Dermis microvascular lymphatic vessel endothelial cell (primary cell): Measurements from ENCODE around the gene DACH1. TPM values are rescaled to one million over a fixed set of nuclear protein-coding genes. Genes with fewer than 3 reads are reported as not detected.

Experiments
- DNase-seq, 2 donors: peaks; one replicate each; pipeline versions ENCODE4 v3.0.0 to v3.0.0-alpha.2; 2010; ENCODE audit warnings: low read depth in 2 of 2
- total RNA-seq: library from RNA; depleted of rRNA; stranded (reverse); fragments of >200 nt; gene quantifications from 2 replicates; pipeline ENCODE4 v1.2.1, GENCODE V29; 2014

DACH1 gene
- total RNA-seq, 1 donor from 2014 or later, result 0.51 TPM

DNA sequence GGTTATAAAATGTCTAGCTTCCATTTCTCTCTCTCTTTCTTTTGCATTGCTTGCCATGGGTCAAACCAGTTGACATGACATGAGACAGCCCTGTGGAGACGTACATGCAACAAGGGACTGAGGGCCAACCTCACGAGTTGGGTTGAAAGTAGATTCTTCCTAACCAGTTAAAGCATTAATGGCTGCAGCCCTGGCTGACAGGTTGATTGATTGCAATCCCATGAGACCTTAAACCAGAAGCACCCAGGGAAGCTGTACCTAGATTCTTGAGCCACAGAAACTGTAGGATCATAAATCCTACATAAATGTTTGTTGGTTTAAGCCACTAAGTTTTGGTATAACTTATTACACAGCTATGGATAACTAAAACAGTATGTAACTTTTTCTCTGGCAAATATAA lies 373.8 kb downstream of the DACH1 start:
- no peak for DNase-seq

- DNase-seq, result no peak
Observed at GRCh38 chr13:71492346-71492871, 374.6 kb downstream of the DACH1 start.

- no peak for DNase-seq
Observed at GRCh38 chr13:71491010-71491409, 376.0 kb downstream of the DACH1 start.

- DNase-seq, result no peak
Observed at GRCh38 chr13:71489041-71489440, 378.0 kb downstream of the DACH1 start.

- no peak for DNase-seq
Observed at GRCh38 chr13:71488201-71488600, 378.8 kb downstream of the DACH1 start.

GRCh38 chr13:71485913-71486312 lies 381.1 kb downstream of the DACH1 start:
- DNase-seq, result no peak

DNA sequence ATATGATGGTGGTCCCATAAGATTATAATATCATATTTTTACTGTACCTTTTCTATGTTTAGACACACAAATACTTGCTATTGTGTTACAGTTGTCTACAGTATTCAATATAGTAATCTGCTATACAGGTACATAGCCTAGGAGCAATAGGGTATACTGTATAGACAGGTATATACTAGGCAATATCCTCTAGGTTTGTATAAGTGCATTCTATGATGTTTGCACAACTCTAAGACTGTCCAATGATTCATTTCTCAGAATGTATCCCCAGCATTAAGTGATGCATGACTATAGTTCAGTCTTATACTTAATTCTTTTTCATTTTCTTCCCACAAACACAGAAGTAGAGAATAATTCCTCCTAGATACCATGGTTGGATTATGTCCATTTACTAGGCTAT lies 383.3 kb downstream of the DACH1 start:
- no peak for DNase-seq

- no peak for DNase-seq
Observed at GRCh38 chr13:71481501-71481900, 385.5 kb downstream of the DACH1 start.

DNA sequence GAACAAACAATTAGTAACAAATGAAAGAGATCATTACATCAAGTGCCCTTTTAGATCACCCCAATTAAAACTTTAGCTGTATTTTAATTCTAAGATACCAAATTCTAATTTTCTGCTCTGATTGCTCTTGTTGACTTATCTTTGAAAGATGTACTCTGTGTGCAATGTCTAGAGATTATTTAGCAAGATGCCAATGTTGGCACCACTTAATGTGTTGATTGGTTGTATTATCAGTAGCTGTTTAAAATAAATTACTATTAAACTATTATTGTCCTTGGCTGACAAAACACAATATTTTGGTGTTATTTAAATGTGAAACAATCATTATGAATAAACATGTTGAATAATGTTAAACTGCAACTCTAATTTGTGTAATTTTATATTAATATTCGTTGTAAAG lies 386.0 kb downstream of the DACH1 start:
- DNase-seq, result no peak

- no peak for DNase-seq
Observed at GRCh38 chr13:71477735-71478134, 389.3 kb downstream of the DACH1 start.

DNA sequence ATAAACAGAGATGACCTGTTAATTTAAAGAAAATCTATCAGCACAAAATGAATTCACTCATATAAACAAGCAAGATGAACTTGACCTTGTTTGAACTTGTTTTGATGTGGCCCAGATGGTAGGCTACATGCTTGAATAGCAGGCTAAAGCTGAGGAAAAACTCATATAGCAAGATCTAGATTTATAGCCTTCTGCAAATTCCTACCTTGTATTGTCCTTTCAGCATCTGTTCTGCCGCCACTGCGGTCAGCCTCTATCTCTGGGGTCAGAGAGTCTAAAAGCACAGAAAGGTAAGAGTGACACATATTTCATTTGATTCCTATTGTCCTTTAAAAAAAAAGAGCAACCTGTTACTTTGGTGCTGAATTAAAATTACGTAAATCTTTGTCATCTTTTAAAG lies 392.1 kb downstream of the DACH1 start:
- DNase-seq, result no peak

GRCh38 chr13:71469626-71470025 lies 397.4 kb downstream of the DACH1 start:
- DNase-seq, result no peak

- no peak for DNase-seq
Observed at GRCh38 chr13:71464686-71465085, 402.3 kb downstream of the DACH1 start.

DNA sequence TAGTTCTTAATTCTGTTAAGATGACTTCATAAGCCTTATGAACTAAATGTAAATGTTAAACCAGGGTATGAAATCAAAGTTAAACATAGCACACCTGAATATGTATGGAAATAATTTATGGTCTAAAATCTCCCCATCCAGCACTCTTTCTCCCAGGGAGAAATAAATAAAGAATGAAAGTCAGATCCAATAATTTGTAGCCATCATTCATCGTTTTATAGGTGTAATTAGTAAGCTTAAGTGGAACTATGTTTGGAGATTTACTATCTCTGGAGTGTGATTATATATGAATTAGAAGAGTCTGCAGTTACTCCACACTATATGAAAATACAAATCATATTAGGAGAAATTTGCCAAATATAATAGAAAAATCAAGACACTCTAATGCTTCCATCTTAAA lies 405.1 kb downstream of the DACH1 start:
- no peak for DNase-seq

DNA sequence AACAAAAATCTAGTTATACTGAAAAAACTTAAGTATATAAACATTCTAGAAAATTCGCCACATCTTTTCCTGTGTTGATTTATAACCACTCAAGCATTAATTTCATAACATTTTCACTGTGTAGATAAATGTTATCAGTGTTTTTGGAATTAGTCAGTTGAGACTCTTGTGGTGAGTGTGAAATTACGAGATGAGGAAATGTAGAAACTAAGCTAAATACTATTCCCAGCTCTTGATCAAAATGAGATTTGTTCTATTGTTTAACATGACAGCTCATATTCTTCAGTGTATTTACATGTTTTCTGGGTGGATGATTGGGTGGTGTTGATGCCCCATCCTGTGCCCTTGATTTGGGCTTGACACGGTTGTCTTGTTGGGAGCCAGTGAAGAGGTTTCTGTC lies 406.8 kb downstream of the DACH1 start:
- DNase-seq, result no peak

DNA sequence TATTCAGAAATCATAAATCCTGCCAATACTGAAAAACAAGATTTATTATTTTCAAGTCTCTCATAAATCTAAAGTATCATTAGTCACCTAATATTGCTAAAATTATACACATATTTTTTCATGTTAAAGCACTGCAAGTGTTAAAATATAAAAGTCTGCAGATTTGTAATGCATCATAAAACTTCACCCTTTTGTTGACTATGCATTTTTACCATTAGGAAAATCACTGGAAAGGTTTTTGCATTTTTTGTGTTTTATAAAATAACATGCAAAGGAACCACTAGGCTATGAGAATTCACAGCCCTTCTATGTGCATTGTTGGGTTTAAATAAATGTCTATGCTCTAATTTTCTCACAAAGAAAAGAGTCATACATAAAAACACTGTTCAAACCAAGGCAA lies 407.3 kb downstream of the DACH1 start:
- no peak for DNase-seq

- DNase-seq, result no peak
Observed at GRCh38 chr13:71457645-71458044, 409.4 kb downstream of the DACH1 start.

DNA sequence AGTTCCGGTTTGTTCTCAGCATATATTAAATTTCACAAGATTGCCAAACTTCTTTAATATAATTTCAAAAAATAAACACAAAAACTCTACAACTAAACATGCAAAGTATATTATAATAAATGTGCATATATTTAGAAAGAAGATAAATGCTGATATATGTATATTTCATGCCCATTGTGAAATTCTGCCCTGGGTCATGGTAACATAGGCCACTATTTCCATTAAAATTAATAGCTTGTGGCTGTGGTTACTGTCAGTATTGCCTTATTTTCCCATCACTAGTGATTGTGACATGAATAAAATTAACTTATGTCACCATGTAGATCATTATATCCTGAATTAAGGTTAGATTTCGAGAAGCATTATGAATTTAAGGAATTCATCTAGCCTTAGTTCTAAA lies 410.9 kb downstream of the DACH1 start:
- no peak for DNase-seq

- no peak for DNase-seq
Observed at GRCh38 chr13:71454509-71454908, 412.5 kb downstream of the DACH1 start.

DNA sequence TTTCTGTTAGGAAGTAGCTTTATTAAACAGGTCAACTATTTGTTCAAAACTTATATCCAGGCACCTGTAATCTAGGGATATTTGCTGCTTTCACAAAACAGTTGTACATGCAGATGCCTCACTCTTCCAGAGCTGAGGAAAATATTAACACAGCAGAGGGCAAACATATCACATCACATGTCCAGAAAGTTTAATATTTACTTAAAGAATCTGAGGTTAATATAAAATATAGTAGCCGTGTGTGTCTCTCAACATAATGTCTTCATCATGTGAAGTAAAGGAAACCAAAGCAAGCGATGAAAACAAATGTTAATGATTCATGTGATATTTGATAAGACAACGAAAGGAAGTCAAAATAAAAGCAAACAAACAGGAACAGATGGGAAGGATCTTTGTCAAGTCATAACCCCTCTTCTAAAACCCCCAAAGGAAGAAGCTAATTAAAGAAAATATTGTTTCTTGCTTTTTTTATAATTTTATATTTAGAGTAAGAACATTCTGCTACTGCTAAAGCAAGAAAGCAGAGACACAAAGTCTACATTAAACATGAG lies 418.8 kb downstream of the DACH1 start:
- DNase-seq, result no peak

DNA sequence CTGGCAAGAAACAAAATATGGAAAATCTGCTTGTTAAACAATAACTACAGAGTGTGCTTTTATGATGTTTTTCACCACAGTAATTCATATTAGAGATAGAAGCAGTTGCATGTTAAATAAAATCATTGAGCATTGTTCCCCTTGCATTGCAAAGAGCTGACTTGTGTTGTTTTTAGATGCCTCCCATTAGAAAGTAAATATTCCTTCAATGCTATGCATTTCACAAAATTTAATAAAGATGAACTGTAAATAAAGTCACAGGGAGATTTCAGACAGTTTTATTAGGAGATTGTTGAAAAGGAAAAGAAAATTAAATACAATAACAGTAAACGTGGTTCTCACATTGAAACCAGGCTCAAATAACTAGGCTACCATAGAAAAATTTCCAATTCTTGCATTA lies 429.3 kb downstream of the DACH1 start:
- DNase-seq, result no peak

DNA sequence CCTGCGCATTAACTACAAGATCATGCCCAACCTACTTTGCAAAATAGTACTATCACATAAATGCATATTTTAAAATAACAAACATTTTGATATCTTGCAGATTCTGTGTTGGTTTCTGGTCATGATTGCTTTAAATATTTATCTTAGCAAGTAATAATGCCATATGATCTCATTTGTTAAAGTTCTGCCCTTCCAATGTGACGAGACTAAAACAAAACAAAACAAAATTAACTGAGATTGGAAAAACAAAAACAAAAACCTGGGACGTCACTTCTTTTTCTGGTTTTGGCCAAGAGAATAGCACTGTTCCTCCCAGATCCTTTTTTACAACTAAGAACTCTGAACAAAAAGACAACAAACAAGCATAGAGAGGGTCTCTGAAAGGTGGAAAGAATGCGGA lies 436.3 kb downstream of the DACH1 start:
- DNase-seq, result no peak

- DNase-seq, result no peak
Observed at GRCh38 chr13:71417205-71417604, 449.8 kb downstream of the DACH1 start.

GRCh38 chr13:71412231-71412630 lies 454.8 kb downstream of the DACH1 start:
- no peak for DNase-seq
